Measurements from ENCODE around the gene DBH. TPM values are rescaled to one million over a fixed set of nuclear protein-coding genes. Genes with fewer than 3 reads are reported as not detected.
A peak's percentile ranks its signal among the peaks of the same experiment; 100 is the strongest.

DBH gene
- not detected for total RNA-seq
- under 1 TPM; 0.08 to 0.09 TPM for polyA plus RNA-seq

DNA sequence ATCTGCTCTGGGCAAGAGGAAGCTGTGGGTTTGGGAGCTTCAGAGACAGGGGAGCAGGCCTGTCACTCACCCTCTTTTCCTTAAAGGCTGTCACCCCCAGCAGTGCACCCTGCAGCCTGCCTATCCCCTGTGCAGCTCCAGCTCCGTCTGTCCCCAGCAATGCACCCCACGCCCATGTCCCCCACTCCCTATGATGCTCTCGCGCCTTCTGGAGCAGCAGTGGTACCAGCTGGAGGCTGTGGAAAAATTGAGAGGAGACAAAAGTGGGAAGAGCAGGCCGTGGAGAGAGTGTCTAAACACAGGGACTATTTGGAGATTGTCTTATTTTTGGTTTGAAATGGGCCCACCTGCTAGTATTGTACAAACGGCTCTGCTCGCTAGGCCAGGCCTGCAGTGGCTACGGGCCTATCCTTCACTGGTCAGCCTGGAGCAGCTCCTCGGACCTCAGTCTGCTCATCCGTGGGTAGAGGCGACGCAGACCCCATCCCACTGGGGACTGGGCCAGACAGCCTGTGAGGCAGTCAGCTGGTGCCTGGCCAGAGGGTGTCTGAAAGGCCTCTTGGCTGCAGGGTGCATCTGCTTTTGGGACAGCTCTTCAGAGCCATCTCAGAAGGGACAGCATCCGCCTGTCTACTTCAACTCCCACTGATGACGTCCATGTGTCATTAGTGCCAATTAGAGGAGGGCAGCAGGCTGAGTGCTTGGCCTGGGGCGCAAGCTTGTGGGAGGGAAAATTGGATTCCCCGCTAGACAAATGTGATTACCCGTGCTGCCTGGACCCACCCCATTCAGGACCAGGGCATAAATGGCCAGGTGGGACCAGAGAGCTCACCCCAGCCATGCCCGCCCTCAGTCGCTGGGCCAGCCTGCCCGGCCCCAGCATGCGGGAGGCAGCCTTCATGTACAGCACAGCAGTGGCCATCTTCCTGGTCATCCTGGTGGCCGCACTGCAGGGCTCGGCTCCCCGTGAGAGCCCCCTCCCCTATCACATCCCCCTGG is at the start of gene DBH:
Gene DBH (plus strand): TSS at position 831 of the 999 bp plus-strand sequence. CDS start 9 bp downstream, at position 840.
- no peak within 1 kb of the TSS for H3K4me3 ChIP-seq
- no peak within 1 kb of the TSS for H3K27ac ChIP-seq
- H3K36me3 ChIP-seq: no peaks in the 10 kb centered on the region
- DNase-seq (peak in 1 of 6 donors; percentile 44), FAIRE-seq (no peak), ATAC-seq (no peak)
- WGBS, 2 donors: 78 to 85% methylated on average over 24 of the region's 24 CpGs
- no peaks in the 10 kb centered on the region for H3K9me3 ChIP-seq
- H3K4me1 ChIP-seq: no peaks in the 10 kb centered on the region
- intact Hi-C loops (cut with DNase I): no loop called here
- no peaks in the 10 kb centered on the region for H3K27me3 ChIP-seq
- TF ChIP-seq, protein P1, sequence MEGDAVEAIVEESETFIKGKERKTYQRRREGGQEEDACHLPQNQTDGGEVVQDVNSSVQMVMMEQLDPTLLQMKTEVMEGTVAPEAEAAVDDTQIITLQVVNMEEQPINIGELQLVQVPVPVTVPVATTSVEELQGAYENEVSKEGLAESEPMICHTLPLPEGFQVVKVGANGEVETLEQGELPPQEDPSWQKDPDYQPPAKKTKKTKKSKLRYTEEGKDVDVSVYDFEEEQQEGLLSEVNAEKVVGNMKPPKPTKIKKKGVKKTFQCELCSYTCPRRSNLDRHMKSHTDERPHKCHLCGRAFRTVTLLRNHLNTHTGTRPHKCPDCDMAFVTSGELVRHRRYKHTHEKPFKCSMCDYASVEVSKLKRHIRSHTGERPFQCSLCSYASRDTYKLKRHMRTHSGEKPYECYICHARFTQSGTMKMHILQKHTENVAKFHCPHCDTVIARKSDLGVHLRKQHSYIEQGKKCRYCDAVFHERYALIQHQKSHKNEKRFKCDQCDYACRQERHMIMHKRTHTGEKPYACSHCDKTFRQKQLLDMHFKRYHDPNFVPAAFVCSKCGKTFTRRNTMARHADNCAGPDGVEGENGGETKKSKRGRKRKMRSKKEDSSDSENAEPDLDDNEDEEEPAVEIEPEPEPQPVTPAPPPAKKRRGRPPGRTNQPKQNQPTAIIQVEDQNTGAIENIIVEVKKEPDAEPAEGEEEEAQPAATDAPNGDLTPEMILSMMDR (IDR thresholded peaks at IDR 0.05): no peak

DNA sequence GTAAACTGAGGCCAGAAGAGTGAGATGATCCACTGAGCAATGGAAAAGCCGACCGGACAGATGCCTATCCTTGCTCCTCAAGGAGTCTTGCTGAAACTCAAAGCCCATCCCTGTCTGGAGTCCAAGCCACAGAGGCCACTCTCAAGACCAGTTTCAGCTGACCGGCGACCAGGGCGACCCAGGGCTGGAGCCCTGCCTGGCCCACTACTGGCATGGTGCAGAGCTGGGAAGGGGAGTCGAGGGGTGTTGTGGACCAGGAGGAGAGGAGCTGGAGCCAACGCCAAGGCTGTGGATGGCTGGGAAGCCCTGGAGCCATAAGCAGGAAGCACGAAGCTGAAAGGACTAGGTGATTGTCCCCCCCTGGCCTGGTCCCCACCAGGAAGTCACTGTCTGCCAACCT is 49.1 kb upstream of the DBH start:
- peak in 1 of 6 donors; percentile 45 for DNase-seq
- TF ChIP-seq, protein P1 (IDR thresholded peaks at IDR 0.05): no peak

DNA sequence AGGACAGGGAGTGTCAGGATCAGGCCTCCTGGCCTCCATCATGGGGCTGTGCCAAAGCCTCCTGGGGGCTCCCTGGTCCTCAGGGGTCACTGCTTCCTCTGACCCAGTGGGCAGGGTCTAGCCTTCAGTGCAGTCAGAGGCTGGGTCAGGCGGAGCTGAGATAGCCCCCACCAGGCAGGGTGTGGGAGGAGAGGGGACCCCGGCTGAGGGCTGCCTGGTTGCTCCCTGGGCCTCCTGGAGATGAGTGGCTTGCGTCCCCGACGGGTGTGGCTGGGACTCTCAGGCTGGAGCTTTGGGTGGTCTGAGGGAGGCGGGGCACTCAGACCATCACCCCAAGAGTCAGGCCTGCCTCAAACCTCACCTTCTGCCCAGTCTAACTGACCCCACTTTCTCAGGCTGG is 48.7 kb upstream of the DBH start:
- 80 to 83% methylated on average over 6 of the region's 6 CpGs for WGBS, 2 donors
- TF ChIP-seq, protein P1 (IDR thresholded peaks at IDR 0.05): no peak

More for the DNA sequence above, 49.1 kb upstream of the DBH start:
- WGBS, 2 donors: 65% methylated on average over 8 of the region's 8 CpGs
- FAIRE-seq (no peak), ATAC-seq (no peak)
- Histone ChIP-seq H3K27me3 (peaks cover 0 to 7% (median 0%) of the 10 kb centered on the region in 4 donors), H3K27ac (no peak overlapping the region), H3K9me3 (no peaks in the 10 kb centered on the region), H3K36me3 (no peaks in the 10 kb centered on the region), H3K4me1 (no peaks in the 10 kb centered on the region), H3K4me3 (no peak overlapping the region)
- intact Hi-C loops (cut with DNase I): no loop called here

DNA sequence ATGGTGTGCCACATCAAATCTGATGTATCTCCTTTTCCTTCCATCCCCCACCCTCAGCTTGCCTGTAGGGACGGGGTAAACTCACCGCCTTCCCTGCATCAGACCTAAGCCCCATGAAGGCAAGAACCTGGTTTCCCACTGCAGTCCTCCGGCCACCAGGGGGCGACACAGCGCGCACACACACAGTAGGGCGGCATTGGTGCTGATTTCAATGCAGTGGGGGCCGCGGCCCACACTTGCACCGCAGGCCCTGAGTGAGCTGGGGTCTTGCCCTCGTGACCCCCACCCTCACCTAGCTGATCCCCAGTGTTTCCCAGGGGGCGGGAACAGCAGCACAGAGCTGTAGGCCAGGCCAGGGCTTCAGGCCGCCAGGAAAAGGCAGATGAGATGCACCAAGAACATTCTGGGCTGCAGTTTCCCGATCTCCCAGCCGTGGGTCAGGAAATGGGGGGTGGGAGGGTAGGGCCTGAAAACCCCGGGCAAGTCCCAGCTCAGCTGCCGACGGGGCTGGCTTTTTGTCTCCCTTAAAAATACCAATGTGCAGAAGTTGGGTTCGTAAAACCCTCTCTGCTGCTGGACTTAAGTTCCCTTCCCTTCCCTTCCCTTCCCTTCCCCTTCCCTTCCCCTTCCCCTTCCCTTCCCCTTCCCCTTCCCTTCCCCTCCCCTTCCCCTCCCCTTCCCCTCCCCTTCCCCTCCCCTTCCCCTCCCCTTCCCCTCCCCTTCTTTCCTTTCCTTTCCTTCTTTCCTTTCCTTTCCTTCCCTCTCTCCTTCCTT is 46.5 kb upstream of the DBH start:
- no peak for FAIRE-seq

More for the DNA sequence above, 48.7 kb upstream of the DBH start:
- no peaks in the 10 kb centered on the region for H3K9me3 ChIP-seq
- H3K27me3 ChIP-seq: peaks cover 0 to 7% (median 0%) of the 10 kb centered on the region in 4 donors
- DNase-seq (peak in 1 of 6 donors; percentile 70), FAIRE-seq (no peak), ATAC-seq (no peak)
- no peak overlapping the region for H3K4me3 ChIP-seq
- intact Hi-C loops (cut with DNase I): no loop called here
- no peaks in the 10 kb centered on the region for H3K4me1 ChIP-seq
- no peaks in the 10 kb centered on the region for H3K36me3 ChIP-seq
- H3K27ac ChIP-seq: no peak overlapping the region

More for the DNA sequence above, 46.5 kb upstream of the DBH start:
- no peaks in the 10 kb centered on the region for H3K4me1 ChIP-seq
- H3K9me3 ChIP-seq: no peaks in the 10 kb centered on the region
- WGBS, 2 donors: 43 to 49% methylated on average over 19 of the region's 19 CpGs
- peak in 1 of 6 donors; percentile 34 for DNase-seq
- H3K27ac ChIP-seq: no peak overlapping the region
- TF ChIP-seq, protein P1 (IDR thresholded peaks at IDR 0.05): peak in 1 of 4 donors; percentile 20
- peaks cover 0 to 7% (median 0%) of the 10 kb centered on the region in 4 donors for H3K27me3 ChIP-seq
- H3K36me3 ChIP-seq: no peaks in the 10 kb centered on the region
- no peak for ATAC-seq
- intact Hi-C loops (cut with DNase I): no loop called here
- H3K4me3 ChIP-seq: no peak overlapping the region
